ENCODE measurements around the gene TREH. TPM values are rescaled to one million over a fixed set of nuclear protein-coding genes. Genes with fewer than 3 reads are reported as not detected.

The TREH gene
- total RNA-seq, 1 donor from 2014 or later: not detected

DNA sequence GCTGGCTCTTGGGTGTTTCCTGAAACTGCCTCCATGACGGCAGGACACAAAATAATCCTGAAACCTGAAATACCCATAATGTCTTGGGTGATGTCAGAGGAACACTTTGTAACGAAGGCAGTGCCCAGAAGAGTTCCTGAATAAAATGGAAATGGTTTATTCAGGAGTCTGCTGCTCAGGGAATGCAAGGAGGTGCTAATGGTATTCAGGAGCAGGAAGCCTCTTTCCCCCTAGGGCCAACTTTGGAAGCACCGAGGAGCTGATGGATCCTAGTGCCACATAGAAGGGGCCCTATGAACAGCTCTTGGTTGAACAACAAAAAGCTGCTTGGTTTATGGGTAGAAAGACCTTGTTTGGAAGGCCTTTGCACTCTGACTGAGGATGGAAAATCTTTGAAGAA lies 15.5 kb downstream of the TREH start:
- no peak for DNase-seq (ENCODE audit: low read depth, low spot score)

DNA sequence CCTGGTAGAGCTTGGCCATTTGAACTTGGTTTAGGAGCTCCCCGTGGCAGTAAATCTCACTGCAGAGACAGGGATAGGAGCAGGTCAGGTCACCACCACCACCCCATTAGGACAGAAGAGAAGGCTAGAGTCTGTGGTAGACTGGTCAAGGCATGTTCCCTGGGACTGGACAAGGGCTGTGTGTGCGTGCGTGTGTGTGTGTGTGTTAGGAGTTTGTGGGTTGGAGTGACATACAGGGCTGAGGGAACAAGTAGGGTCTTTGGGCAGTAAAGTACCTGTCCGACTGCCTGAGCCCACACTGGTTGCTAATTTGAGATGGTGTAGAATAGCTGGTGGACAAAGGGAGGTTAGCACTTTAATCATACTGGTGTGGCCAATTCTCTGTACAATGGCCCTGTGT lies 16.1 kb downstream of the TREH start:
- no peak for DNase-seq (ENCODE audit: low read depth, low spot score)

- no peak for DNase-seq (ENCODE audit: low read depth, low spot score)
Observed at GRCh38 chr11:118662401-118663271, 16.8 kb downstream of the TREH start.

DNA sequence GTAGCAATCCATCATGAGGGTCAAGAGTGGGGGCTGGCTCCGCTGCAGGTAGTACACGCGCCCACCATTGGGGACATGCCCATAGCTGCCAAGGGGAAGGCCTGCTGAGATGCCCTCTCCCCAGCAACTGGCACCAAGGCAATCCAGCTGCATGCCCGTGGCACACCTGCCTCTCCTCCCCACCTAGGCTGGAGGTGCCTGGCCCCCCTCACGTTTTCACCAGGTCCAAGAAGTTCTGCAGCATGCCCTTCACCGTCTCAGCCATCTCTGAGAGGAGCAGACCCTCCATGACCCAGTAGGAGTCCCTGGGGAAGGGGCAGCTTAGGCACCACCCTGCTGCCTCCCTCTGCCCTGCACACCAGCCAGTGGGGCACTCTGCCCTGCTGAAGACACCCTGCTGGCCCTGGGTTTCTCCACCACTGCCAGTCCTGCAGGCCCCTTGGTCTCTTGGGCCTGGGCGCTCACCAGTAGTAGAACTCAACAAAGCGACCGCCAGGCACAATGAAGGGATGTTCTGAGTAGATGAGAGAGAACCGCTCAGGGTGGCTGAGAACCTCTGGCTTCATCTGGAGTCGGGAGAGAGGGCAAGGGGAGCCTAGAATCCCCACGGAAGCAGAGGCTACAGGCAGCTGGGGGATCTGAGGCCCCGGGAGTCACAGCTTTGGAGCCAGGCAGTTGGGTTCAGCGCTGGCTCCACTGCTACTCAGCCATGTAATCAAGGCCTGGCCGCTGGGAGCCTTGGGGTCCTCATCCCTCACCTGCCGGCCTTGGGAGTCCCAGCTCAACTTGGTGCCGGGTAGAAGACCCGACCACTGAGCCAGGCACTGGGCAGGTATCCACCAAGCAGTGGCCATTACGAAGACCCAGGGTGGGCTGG lies 17.8 kb downstream of the TREH start:
- DNase-seq (ENCODE audit: low read depth, low spot score): no peak

GRCh38 chr11:118660681-118661424 lies 18.6 kb downstream of the TREH start:
- DNase-seq (ENCODE audit: low read depth, low spot score): no peak

- DNase-seq (ENCODE audit: low read depth, low spot score): no peak
Observed at GRCh38 chr11:118659953-118660680, 19.3 kb downstream of the TREH start.

- DNase-seq (ENCODE audit: low read depth, low spot score): peak; percentile 33
Observed at GRCh38 chr11:118659314-118659952, 20.0 kb downstream of the TREH start.

- no peak for DNase-seq (ENCODE audit: low read depth, low spot score)
Observed at GRCh38 chr11:118658429-118659313, 20.8 kb downstream of the TREH start.

DNA sequence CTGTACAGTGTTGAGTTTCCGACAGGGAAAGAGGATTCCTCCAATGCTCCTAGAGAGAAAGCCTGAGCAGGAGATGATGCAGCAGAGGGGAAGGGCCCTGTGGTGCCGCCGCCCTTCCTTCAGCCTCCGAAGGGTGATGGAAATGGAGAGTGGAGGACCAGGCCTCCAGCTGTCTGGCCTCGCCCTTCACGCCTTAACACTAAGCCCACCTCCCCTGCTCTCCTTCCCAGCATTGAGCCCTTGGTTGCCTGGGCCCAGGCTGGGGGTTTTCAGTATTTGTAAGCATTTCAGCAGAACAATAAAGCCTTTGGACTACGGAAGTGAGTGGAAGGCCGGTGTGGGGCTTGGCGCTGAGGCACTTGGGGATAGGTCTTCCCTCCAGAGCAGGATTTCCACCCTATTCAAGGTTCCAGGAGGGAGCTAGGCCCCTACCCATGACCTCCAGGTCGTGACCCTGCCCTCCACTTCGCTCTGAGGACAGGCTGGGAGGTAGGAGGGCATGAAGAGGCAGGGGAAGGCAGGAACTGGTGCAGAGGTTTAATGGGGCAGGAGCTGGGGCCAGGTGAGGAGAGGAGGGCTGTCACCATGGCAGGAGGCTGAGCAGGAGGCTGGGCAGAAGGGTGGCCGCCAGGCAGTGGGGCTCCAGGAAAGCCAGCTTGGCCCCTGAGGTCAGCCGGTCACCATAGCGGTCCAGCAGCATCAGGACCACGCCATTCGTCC lies 21.6 kb downstream of the TREH start:
- no peak for DNase-seq (ENCODE audit: low read depth, low spot score)

GRCh38 chr11:118657238-118657637 lies 22.2 kb downstream of the TREH start:
- no peak for DNase-seq (ENCODE audit: low read depth, low spot score)

- DNase-seq (ENCODE audit: low read depth, low spot score): no peak
Observed at GRCh38 chr11:118656563-118657165, 22.8 kb downstream of the TREH start.

DNA sequence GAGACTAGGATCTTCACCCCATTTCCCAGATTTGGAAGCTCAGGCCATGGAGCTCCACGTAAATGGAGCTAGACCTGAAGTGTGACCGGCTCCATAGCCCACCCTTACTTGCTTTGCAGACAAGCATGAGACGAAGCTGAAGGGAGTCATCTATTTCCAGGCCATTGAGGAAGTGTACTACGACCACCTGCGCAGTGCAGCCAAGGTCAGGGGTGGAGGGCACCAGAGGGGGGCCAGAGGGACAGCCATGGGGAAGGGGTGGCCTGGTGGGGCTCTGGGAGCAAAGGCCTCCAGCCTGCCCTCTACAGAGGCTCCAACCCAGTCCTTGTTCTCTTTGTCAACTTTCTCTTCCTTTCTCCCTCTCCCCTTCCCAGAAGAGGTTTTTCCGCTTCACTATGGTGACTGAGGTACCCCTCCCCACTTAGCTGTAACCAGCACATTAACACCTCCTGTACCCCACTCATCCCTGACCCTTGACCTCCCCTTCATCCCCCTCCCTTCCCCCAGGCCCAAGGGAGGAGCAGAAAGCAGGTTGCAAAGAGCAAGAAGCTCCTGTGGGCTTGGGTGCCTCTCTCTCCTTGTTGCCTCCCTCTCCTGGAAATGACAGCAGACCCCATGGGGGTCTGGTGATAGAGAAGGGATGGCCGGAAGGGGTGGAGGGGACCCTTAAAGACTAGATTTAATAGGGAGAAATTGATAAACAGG lies 23.8 kb downstream of the TREH start:
- DNase-seq (ENCODE audit: low read depth, low spot score): no peak

DNA sequence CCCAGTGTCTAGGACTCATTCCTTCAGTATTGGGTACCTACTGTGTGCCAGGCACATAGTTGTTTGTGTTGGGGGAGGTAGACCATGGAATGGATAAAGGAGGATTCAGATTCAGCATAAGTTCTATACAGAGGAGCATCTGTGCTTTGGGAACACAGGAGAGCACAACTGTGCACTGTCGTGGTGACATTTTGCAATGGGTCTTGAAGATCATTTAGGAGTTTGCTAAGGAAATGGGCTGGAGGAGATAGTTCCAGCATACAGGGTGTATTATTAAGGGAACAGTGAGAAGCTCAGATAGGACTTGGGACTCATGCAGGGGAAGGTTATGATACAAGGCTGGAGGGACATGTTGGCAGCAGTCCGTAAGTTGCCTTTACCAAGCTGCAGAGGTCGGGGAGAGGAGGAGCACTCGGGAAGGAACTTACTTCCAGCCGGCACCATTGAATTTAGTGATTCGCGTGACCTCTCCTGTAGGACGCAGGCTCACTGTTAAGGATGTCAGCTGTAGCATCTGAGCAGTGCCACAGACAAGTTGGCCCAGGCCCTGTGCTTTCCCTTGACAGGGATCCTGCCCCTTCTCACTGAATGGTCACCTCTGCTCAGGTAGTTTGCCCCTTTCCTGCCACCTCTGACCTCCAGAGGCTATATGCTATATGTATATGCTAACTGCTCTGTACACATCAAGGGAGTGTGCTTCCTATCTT lies 25.6 kb downstream of the TREH start:
- DNase-seq (ENCODE audit: low read depth, low spot score): no peak

DNA sequence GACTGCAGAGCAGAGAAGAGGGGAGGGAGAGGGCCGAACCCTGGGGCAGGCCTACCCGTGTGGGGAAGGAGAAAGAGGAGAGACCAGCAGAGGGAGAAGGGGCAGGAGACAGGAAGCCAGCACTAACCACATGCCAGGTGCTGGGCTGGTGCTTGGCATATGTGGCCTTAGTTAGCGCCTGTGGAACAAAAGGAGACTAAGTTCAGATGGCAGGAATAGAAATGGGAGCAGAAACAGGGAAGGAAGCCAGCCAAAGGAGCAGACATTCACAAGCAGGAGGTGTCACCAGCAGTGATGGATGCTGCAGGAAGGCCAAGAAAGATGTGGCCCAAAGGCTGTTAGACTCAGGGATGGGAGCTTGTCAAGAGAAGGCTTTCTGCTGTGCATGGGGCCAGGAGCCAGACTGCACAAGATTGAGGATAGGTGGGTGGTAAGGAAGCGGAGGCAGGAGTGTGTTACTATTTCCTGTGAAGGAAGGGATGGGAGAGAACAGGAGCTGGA lies 26.7 kb downstream of the TREH start:
- DNase-seq (ENCODE audit: low read depth, low spot score): no peak

DNA sequence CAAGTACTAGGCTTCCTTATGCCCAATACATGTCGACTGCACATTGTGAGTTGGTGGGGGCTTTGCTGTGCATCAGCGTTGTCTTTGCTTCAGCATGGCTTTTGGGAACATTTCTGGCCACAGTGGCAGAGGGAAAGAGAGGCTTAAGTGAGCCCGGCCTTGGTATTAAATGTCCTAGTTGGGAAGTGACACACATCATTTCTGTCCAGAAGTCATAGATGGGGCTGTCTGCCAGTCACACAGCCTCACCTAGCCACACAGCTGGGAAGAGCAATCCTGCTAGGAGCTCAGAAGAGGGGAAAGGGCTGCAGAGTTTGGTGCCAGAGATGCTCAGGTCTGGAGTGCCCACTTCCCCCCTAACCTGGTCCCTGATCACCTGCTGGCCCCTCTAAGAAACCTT lies 27.6 kb downstream of the TREH start:
- no peak for DNase-seq (ENCODE audit: low read depth, low spot score)

GRCh38 chr11:118650366-118650765 lies 29.1 kb downstream of the TREH start:
- DNase-seq (ENCODE audit: low read depth, low spot score): no peak

DNA sequence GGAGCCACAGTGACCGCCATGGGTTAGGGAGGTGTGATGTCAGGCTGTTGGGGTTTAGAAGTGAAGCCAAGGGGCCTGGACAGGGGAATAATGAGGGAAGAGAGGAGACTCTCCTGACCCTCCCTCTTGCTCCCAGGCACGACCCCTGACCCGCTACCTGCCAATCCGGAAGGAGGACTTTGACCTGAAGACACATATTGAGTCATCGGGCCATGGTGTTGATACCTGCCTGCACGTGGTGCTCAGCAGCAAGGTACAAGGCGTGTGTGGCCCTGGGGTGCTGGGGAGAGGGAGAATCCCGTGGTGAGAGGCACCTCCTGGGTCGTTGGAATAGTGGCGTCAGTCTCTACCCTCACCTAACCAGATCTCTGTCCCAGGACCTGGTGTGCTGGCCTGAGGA lies 29.5 kb downstream of the TREH start:
- DNase-seq (ENCODE audit: low read depth, low spot score): no peak

Data from pulmonary artery endothelial cell (primary cell).